ENCODE measurements around the gene NACC2. TPM values are rescaled to one million over a fixed set of nuclear protein-coding genes. Genes with fewer than 3 reads are reported as not detected.

The NACC2 gene
- total and polyA plus RNA-seq, 2 experiments from 2014 or later, result 3.8 to 20.8 TPM

GRCh38 chr9:136012651-136013050, 82.4 kb downstream of the NACC2 start:
- DNase-seq (ENCODE audit: low spot score) (no peak), ATAC-seq (peak; percentile 4; the same call in 1 of the 3 replicates)
- no peak overlapping the region for H3K27ac Mint-ChIP-seq
- Histone ChIP-seq H3F3A (replicated peaks; ENCODE audit: low read depth) (0 out of 2 replicates have a peak, but pooled peaks cover 12% of the 10 kb centered on the region), H3K9me2 (ENCODE audit: insufficient read depth) (no peaks in the 10 kb centered on the region), H2AFZ (no peak overlapping the region), H4K20me1 (replicated peaks; ENCODE audit: insufficient read depth) (no peaks in the 10 kb centered on the region; the same call in 1 of the 2 replicates), H3K79me2 (replicated peaks; ENCODE audit: insufficient read depth) (no peaks in the 10 kb centered on the region), H3K4me3 (no peak overlapping the region), H3K4me2 (no peak overlapping the region), H3K27me3 (ENCODE audit: insufficient read depth) (no peaks in the 10 kb centered on the region), H3K4me1 (ENCODE audit: insufficient read depth) (peaks cover 6% of the 10 kb centered on the region), H3K27ac (ENCODE audit: low read depth) (peak overlapping the region; percentile 50; the same call in 1 of the 2 replicates), H3K36me3 (ENCODE audit: insufficient read depth) (no peaks in the 10 kb centered on the region)
- no peaks in the 10 kb centered on the region; the same call in 2 of the 3 replicates for H3K36me3 Mint-ChIP-seq (ENCODE audit: low read depth)
- H3K4me3 Mint-ChIP-seq, result no peak overlapping the region
- peaks cover 54% of the 10 kb centered on the region for H3K4me1 Mint-ChIP-seq
- peaks cover 19% of the 10 kb centered on the region for H3K27me3 Mint-ChIP-seq (ENCODE audit: insufficient read depth, low read depth, poor library complexity)
- no peaks in the 10 kb centered on the region for H3K9me3 Mint-ChIP-seq
- no peak for TF ChIP-seq POLR2AphosphoS5 (IDR thresholded peaks at IDR 0.05; ENCODE audit: low read depth)
- no peak for TF ChIP-seq JUNB (IDR thresholded peaks at IDR 0.05; ENCODE audit: unreplicated experiment)
- no peak for TF ChIP-seq EZH2phosphoT487 (IDR thresholded peaks at IDR 0.05; ENCODE audit: unreplicated experiment)
- TF ChIP-seq ZNF114 (CRISPR knock-in tag; IDR thresholded peaks at IDR 0.05), result no peak
- TF ChIP-seq ETS1 (IDR thresholded peaks at IDR 0.05), result no peak
- TF ChIP-seq NANOG (IDR thresholded peaks at IDR 0.05; ENCODE audit: borderline replicate concordance), result no peak
- TF ChIP-seq ZNF462 (CRISPR knock-in tag; IDR thresholded peaks at IDR 0.05), result no peak
- TF ChIP-seq REST (IDR thresholded peaks at IDR 0.05; ENCODE audit: unreplicated experiment), result no peak
- TF ChIP-seq CREB1 (CRISPR knock-in tag; IDR thresholded peaks at IDR 0.05; ENCODE audit: low read depth), result no peak
- no peak for TF ChIP-seq EZH2 (IDR thresholded peaks at IDR 0.05; ENCODE audit: low read depth, unreplicated experiment)
- no peak for TF ChIP-seq STAT1 (IDR thresholded peaks at IDR 0.05; ENCODE audit: unreplicated experiment)
- TF ChIP-seq ZNF331 (CRISPR knock-in tag; IDR thresholded peaks at IDR 0.05; ENCODE audit: low read depth), result no peak
- no peak for TF ChIP-seq CTCF (conservative IDR thresholded peaks at IDR 0.05; ENCODE audit: low read depth in 2 of 2)
